ENCODE data around the gene ABCG4. TPM values are rescaled to one million over a fixed set of nuclear protein-coding genes. Genes with fewer than 3 reads are reported as not detected.
"Not testable (repeated sequence)": the region's sequence is repeated elsewhere in the genome, so short reads cannot be mapped to it uniquely, and the experiment has no call there.

Gene ABCG4
- total RNA-seq, 1 donor from 2014 or later, result 1.8 TPM

- no peaks in the 10 kb centered on the region for H3K27me3 ChIP-seq (ENCODE audit: low read depth)
- H3K9me3 ChIP-seq (replicated peaks), result no peaks in the 10 kb centered on the region
- TF ChIP-seq CTCF (IDR thresholded peaks at IDR 0.05; ENCODE audit: borderline replicate concordance), result no peak
- H3K27ac ChIP-seq (replicated peaks), result peak within 1 kb of the TSS; percentile 97
- DNase-seq, result peak; percentile 86
- intact Hi-C loops (cut with micrococcal nuclease), result no loop called here
- peaks cover 42% of the 10 kb centered on the region for H3K4me1 ChIP-seq
- H3K4me3 ChIP-seq, result peak within 1 kb of the TSS; percentile 93
- peaks cover 21% of the 10 kb centered on the region for H3K36me3 ChIP-seq
Observed at GRCh38 chr11:119101759-119102423, 47.0 kb upstream of the ABCG4 start, which contains the start of gene DPAGT1. DPAGT1 (minus strand) TSS chr11:119101853; CDS start chr11:119101655, 198 bp downstream.

GRCh38 chr11:119103161-119103664 is 45.6 kb upstream of the ABCG4 start:
- H3K36me3 ChIP-seq; H3K27me3 ChIP-seq (ENCODE audit: low read depth): not testable (repeated sequence)
- H3K4me3 ChIP-seq, result peak overlapping the region; percentile 93

DNA sequence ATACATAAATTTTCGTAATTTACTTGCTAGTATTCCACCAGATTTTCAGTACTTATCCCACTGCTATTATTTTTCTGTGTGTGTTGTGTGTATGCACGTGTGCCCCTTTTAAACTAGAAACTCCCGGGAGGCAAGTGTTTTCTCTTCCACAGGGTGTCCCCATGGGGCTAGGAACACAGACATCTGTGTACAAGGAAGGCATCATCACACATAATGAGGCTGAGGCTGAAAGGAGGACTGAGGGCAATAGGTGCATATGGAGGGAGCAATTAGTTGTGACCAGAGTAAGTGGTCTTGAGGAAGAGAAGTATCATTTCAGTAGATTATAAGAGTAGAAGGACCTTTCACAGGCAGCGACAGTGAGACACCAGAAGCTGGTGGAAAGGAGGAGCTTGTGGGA is 45.1 kb upstream of the ABCG4 start:
- H3K4me3 ChIP-seq, result no peak overlapping the region
- no peaks in the 10 kb centered on the region for H3K9me3 ChIP-seq (replicated peaks)
- no peaks in the 10 kb centered on the region for H3K27me3 ChIP-seq (ENCODE audit: low read depth)
- intact Hi-C loops (cut with micrococcal nuclease), result no loop called here
- H3K4me1 ChIP-seq, result peaks cover 59% of the 10 kb centered on the region
- no peak for TF ChIP-seq CTCF (IDR thresholded peaks at IDR 0.05; ENCODE audit: borderline replicate concordance)
- peaks cover 2% of the 10 kb centered on the region for H3K36me3 ChIP-seq
- no peak for DNase-seq
- H3K27ac ChIP-seq (replicated peaks), result peak overlapping the region; percentile 97

More at GRCh38 chr11:119103161-119103664, 45.6 kb upstream of the ABCG4 start:
- peak overlapping the region; percentile 97 for H3K27ac ChIP-seq (replicated peaks)
- H3K9me3 ChIP-seq (replicated peaks); DNase-seq; intact Hi-C loops (cut with micrococcal nuclease): not testable (repeated sequence)
- peaks cover 53% of the 10 kb centered on the region for H3K4me1 ChIP-seq

GRCh38 chr11:119106564-119107537 is 42.0 kb upstream of the ABCG4 start, which contains the start of gene C2CD2L:
C2CD2L (plus strand) TSS chr11:119107344; CDS start chr11:119107742, 398 bp downstream.
- peak within 1 kb of the TSS; percentile 99 for H3K4me3 ChIP-seq
- H3K4me1 ChIP-seq, result peaks cover 48% of the 10 kb centered on the region
- peak; percentile 92 for DNase-seq
- peaks cover 20% of the 10 kb centered on the region for H3K36me3 ChIP-seq
- intact Hi-C loops (cut with micrococcal nuclease), result no loop called here
- no peaks in the 10 kb centered on the region for H3K27me3 ChIP-seq (ENCODE audit: low read depth)
- peak within 1 kb of the TSS; percentile 88 for H3K27ac ChIP-seq (replicated peaks)
- H3K9me3 ChIP-seq (replicated peaks), result no peaks in the 10 kb centered on the region
- TF ChIP-seq CTCF (IDR thresholded peaks at IDR 0.05; ENCODE audit: borderline replicate concordance), result no peak

- peak overlapping the region; percentile 88 for H3K27ac ChIP-seq (replicated peaks)
- H3K27me3 ChIP-seq (ENCODE audit: low read depth), result no peaks in the 10 kb centered on the region
- DNase-seq, result no peak
- peaks cover 44% of the 10 kb centered on the region for H3K4me1 ChIP-seq
- H3K36me3 ChIP-seq, result peaks cover 28% of the 10 kb centered on the region
- no peak for TF ChIP-seq CTCF (IDR thresholded peaks at IDR 0.05; ENCODE audit: borderline replicate concordance)
- H3K4me3 ChIP-seq, result peak overlapping the region; percentile 99
- H3K9me3 ChIP-seq (replicated peaks), result no peaks in the 10 kb centered on the region
- intact Hi-C loops (cut with micrococcal nuclease), result no loop called here
Observed at GRCh38 chr11:119107538-119108145, 41.2 kb upstream of the ABCG4 start.
